HG03139 (cell line): ENCODE results near the gene MYRF.

Experiments used
- ATAC-seq: cut with Tn5 transposase; IDR thresholded peaks from one replicate; pipeline ENCODE4 v1.9.1; 2021; ENCODE audit not compliant: unreplicated experiment

MYRF gene

GRCh38 chr11:61775106-61775505 lies 22.7 kb downstream of the MYRF start:
- no peak for ATAC-seq

- no peak for ATAC-seq
Observed at GRCh38 chr11:61775606-61776554, 23.4 kb downstream of the MYRF start.

GRCh38 chr11:61776561-61777075 lies 24.2 kb downstream of the MYRF start:
- ATAC-seq = no peak

- ATAC-seq = no peak
Observed at GRCh38 chr11:61777234-61778090, 25.0 kb downstream of the MYRF start.

- ATAC-seq = no peak
Observed at GRCh38 chr11:61778357-61778886, 26.0 kb downstream of the MYRF start.

- no peak for ATAC-seq
Observed at GRCh38 chr11:61778920-61779650, 26.6 kb downstream of the MYRF start.

- ATAC-seq = no peak
Observed at GRCh38 chr11:61779666-61780525, 27.5 kb downstream of the MYRF start.

- ATAC-seq = no peak
Observed at GRCh38 chr11:61780581-61781162, 28.2 kb downstream of the MYRF start.

- ATAC-seq = no peak
Observed at GRCh38 chr11:61781585-61781984, 29.1 kb downstream of the MYRF start.

GRCh38 chr11:61782299-61782698 lies 29.9 kb downstream of the MYRF start:
- no peak for ATAC-seq

GRCh38 chr11:61782841-61783240 lies 30.4 kb downstream of the MYRF start:
- ATAC-seq = no peak

- ATAC-seq = no peak
Observed at GRCh38 chr11:61783717-61784505, 31.5 kb downstream of the MYRF start.

GRCh38 chr11:61784506-61784805 lies 32.0 kb downstream of the MYRF start:
- no peak for ATAC-seq

GRCh38 chr11:61785837-61786402 lies 33.5 kb downstream of the MYRF start:
- ATAC-seq = no peak

- no peak for ATAC-seq
Observed at GRCh38 chr11:61787928-61788491, 35.6 kb downstream of the MYRF start.

GRCh38 chr11:61791737-61792309 lies 39.4 kb downstream of the MYRF start:
- ATAC-seq = no peak

GRCh38 chr11:61792310-61793082 lies 40.1 kb downstream of the MYRF start, which contains the start of the genes FEN1 and TMEM258:
FEN1 (plus strand) TSS chr11:61792911; CDS start chr11:61795362, 2,451 bp downstream.
TMEM258 (minus strand) TSS chr11:61792599; CDS start chr11:61792558, 41 bp downstream.
- ATAC-seq = peak; percentile 73
